Muscle of arm (tissue), 12 donors: ENCODE results near the gene GRM5. TPM values are rescaled to one million over a fixed set of nuclear protein-coding genes. Genes with fewer than 3 reads are reported as not detected.

Experiments used
- polyA plus RNA-seq, 12 donors: library from polyadenylated mRNA; unstranded; fragments of 120-200 nt; gene quantifications; one replicate each; pipeline ENCODE4 v1.2.1, GENCODE V29; 2013; ENCODE audit not compliant: insufficient read length in 12 of 12

Gene GRM5
- polyA plus RNA-seq, 12 donors, result 0.07 to 0.12 (median 0.07) TPM; not detected in 9

Other genes starting within 250 kb of the GRM5 start
- 1 to 10 TPM in 2 of 12 donors, under 1 TPM in 3, not detected in 7; 0.11 to 2.8 (median 0.57) TPM for gene TYR, start 111.9 kb upstream of the GRM5 start, polyA plus RNA-seq